ENCODE measurements around the gene ACBD4. TPM values are rescaled to one million over a fixed set of nuclear protein-coding genes. Genes with fewer than 3 reads are reported as not detected.
"Not testable (repeated sequence)": the region's sequence is repeated elsewhere in the genome, so short reads cannot be mapped to it uniquely, and the experiment has no call there.

The ACBD4 gene
- polyA plus RNA-seq, 4 donors = 12.4 to 15.4 (median 13.5) TPM

DNA sequence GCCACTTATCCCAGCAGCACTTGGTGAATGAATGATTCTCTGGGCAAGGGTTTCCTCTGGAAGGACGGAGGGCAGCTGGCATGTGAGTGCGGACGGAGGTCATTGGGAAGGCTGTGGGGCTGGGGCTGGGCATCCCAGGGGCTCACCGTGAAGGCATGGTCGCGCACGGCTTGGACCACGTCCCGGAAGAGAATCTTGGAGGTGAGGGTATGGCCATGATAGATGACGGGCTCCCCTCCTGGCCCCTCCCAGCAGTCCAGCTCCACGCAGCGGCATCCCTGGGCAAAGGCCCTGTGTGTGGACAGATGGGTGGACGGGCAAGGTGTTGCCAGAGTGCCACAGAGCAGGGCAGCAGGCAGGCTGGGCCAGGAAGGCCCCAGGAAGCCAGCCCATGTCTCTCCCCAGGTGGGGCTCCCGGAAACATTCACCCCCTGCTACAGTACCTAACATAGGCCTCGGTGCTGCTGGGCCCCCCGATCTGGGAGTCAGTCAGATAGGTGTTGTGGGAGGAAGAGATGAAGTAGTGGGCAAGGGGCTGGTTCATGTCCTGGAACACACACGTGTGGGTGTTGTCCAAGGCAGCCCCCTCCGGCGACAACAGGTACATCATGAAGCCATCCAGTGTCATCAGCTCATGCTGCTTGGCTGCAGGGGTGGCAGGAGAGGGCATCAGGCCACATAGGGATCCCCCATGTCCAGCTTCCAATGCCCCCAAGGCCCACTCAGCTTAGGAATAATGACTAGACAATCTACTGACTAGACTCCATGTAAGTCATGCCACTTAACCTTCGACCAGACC lies 17.4 kb upstream of the ACBD4 start:
- DNase-seq (ENCODE audit: low read depth in 4 of 4, low spot score in 3 of 4) = no peak

DNA sequence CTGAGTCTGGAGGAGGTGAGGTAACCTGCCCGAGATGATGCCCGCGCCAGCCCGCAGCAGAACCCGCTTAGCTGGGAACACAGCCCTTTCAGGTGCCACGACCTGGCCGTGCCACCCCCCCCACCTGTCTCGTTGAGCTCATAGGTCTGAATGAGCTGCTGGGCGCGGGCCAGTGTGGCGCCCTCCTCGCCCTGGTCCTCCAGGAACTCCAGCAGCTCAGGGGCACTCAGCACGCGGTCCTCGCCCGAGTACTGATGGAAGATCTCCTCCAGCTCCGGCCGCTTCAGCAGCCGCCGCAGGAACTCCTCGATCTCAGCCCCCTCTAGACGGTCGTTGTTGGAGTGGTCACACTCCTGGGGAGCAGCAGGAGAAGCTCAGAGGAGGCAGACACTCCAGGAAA lies 16.8 kb upstream of the ACBD4 start:
- no peak for DNase-seq (ENCODE audit: low read depth in 4 of 4, low spot score in 3 of 4)

DNA sequence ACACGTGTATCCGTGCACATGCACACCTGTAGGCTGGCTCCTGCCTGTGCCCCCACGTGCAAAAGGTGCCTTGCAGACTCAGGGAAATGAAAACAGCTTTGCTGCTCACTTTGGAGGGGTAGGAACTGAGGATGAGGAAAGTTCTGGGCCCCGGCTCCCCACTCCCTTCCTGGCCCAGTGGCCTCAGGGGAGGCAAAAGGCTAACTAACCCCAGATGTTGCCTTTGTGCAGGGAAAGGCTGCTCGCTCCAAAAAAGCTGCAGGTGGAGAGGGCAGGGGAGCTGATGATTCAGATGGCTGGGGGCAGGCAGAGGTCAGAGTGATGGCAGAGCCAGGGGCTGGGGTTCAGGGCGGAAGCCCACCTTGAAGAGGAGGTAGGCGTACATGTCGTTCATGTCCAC lies 15.5 kb upstream of the ACBD4 start:
- no peak for DNase-seq (ENCODE audit: low read depth in 4 of 4, low spot score in 3 of 4)

GRCh38 chr17:45120558-45120957 lies 14.9 kb upstream of the ACBD4 start:
- no peak for DNase-seq (ENCODE audit: low read depth in 4 of 4, low spot score in 3 of 4)

GRCh38 chr17:45121055-45121454 lies 14.4 kb upstream of the ACBD4 start:
- DNase-seq (ENCODE audit: low read depth in 4 of 4, low spot score in 3 of 4) = no peak

DNA sequence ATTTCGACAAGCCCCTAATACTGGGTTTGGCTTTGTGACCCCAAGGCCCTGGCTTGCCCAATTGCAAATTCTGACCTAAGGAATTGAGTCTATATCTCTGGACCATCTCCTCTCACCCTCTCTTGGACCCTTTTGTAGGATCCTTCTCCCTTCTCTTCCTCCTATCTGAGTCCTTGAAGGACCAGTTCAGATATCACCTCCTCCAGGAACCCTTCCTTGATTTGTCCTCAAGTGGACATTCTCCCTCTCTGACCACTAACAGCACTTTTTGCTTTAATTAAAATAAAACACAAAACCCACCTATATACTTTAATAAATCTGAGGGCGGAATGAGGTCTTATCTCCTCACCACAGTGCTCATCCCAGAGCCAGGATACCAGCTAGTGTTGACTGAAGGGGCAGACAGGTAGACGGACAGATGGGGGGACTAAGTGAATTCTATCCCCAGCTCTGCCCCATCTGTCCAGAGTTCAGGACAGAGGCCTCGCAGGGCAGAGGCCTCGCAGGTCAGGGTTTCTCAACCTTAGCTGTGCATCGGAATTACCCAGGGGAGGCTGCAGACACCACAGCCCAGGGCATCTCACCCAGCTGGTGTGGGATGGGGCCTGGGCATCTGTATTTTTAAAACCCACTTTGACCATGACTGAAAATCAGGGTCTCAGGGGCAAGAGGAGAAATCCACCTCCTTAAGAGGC lies 12.3 kb upstream of the ACBD4 start:
- DNase-seq (ENCODE audit: low read depth in 4 of 4, low spot score in 3 of 4) = no peak

GRCh38 chr17:45123930-45124796 lies 11.3 kb upstream of the ACBD4 start:
- DNase-seq (ENCODE audit: low read depth in 4 of 4, low spot score in 3 of 4) = no peak

DNA sequence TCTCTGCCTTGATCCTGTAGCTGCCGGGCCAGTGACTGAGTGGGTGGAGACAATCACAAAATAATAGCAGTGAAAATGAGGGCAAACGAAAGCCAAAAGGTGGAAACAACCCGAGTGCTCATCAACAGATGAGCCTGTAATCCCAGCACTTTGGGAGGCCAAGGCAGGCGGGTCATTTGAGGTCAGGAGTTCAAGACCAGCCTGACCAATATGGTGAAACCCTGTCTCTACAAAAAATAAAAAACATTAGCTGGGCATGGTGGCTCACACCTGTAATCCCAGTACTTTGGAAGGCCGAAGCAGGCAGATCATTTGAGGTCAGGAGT lies 10.7 kb upstream of the ACBD4 start:
- not testable (repeated sequence) for DNase-seq (ENCODE audit: low read depth in 4 of 4, low spot score in 3 of 4)

- no peak for DNase-seq (ENCODE audit: low read depth in 4 of 4, low spot score in 3 of 4)
Observed at GRCh38 chr17:45125509-45125908, 10.0 kb upstream of the ACBD4 start.

- no peak for DNase-seq (ENCODE audit: low read depth in 4 of 4, low spot score in 3 of 4)
Observed at GRCh38 chr17:45127207-45127547, 8.3 kb upstream of the ACBD4 start.

DNA sequence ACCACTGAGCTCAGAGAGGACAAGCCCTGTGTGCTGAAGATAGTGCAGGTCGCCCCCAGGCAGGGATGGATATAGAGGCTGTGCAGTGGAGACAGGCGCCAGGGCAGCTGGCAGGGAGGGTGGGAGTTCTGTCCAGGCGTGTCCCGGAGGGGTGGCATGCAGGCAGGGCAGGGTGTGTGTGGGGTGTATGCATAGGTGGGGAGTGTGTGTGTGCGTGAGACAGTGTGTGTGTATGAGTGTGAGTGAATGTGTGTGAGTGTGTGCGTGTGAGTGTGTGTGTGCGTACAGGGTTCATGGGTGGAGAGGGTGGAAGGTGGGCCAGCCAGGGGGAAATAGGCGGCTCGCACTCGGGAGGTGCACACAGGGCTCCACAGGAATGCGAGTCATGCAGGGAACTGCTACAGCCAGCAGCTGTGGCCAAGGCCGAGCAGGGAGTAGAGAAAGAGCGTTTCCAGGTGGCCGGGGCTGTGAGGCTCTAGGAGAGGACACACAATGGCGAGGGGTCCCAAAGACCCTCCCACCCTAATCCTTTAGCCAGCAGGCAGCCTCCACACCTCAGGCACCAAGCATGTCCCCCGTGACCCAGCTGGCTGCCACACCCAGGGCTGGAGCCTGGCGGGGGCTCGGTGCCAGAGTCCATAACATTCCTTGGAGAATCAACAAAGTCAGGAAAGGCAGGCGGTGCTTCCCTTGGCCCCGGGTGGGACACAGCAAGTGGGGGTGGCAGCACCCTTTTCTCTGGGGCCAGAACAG lies 7.8 kb upstream of the ACBD4 start:
- DNase-seq (ENCODE audit: low read depth in 4 of 4, low spot score in 3 of 4) = no peak

GRCh38 chr17:45128331-45128730 lies 7.2 kb upstream of the ACBD4 start:
- no peak for DNase-seq (ENCODE audit: low read depth in 4 of 4, low spot score in 3 of 4)

- no peak for DNase-seq (ENCODE audit: low read depth in 4 of 4, low spot score in 3 of 4)
Observed at GRCh38 chr17:45128989-45129388, 6.5 kb upstream of the ACBD4 start.

GRCh38 chr17:45129426-45129939 lies 6.0 kb upstream of the ACBD4 start:
- DNase-seq (ENCODE audit: low read depth in 4 of 4, low spot score in 3 of 4) = no peak

DNA sequence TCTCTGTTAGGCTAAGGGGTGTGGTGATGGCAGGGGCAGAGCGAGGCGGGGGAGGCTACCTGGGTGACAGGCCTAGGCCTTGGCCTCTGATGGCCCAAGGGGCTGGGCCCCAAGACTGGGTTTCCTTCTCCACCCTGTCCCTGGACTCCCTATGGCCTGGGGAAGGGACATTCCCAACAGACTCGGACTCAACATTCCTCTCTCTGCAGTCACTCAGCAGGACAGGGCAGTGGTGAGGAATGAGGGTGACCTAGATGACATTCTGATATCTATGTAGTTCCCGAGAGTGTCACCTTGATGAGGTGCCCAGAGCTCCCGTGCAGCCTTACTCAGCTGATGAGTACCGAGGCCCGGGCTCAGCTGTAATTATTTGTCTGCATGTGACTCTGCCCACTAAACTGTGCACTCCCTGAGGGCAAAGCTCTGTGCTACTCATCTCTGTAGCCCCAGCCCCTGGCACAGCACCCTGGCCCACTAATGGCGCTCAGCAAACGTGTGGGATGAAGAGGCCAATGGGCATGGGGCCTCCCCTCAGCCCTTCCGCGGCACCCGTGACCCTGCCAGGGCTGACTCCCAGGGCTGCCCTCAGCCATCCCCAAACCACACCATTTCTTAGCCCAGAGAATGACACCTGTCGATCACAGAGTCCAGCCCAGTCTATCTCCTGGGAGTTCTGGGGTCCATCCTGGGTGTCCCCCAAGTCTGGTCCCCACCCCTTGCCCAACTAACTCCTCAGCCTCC lies 5.4 kb upstream of the ACBD4 start:
- no peak for DNase-seq (ENCODE audit: low read depth in 4 of 4, low spot score in 3 of 4)

DNA sequence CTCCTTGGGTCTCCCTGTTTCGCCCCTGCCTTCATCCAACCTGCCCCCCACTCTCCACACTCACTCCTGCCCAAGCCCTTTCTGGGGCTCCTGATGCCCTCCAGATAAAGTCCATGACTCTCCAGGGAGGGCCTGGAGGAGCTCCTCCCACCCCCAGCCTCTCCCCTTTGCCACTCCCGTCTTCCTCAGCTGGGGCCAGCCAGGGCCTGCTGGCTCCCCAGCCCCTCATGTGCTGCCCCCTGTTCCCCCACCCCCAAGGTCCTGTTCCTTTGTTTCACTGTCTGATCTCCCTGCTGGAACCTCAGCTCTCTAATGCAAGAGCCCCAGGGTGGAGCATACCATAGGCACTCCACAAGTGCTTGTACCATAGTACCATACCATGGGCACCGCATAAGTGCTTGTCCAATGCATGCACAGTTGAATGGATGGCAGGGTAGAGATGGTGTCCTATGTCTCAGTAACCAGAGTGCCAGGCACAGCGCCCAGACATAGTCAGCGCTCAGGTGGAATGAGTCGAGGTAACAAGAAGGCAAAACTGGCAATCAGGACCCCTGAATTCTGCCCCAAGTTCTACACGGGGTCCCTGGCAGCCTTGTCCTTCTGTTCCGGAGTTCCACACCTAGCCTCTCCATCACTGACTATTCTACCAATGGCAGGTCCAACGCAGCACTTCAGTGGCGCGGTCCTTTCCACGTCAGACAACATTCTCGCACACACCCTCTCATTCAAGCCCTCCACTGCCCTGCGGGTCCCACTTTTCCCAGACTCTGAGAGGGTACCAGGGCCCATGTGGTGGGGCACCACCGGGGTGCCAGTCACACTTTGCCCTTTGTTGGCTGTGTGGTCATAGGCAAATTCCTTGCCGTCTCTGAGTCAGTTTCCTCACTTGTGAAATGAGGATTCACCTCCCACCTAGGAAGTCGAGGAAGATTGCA lies 4.5 kb upstream of the ACBD4 start:
- DNase-seq (ENCODE audit: low read depth in 4 of 4, low spot score in 3 of 4) = no peak

DNA sequence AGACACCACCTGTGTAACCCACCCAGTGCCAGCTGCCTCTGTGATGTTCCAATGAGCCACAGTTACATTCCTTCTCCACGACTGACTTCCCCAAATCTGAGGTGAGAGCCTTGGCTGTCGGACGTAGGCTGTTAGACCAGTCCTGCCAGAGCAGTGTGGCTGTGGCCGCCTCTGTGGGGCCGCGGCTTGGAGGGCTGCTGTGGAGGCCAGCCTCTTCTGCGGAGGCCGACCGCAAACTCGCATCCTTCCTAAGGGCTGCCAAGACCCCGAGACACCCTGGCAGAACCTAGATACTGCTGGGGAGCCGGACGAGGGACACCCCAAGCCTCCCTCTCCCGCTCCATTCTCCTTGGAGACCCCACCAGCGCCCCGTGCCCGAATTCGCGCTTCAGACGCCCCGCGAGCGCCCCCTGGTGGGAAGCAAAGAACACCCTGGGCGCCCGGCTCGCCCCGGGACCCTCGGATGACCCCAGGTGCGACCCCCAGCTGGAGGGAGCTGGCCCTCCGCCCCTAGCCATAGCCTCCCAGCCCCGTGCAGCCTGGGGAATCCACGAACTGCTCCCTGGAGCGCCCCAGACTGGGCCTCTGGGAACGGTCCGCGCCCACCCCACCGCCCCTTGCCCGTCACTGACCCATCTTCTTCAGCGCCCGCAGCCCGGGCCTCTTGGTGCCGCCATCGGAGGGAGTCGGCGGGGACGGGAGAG lies 3.7 kb upstream of the ACBD4 start:
- DNase-seq (ENCODE audit: low read depth in 4 of 4, low spot score in 3 of 4) = no peak

GRCh38 chr17:45132320-45132571 lies 3.2 kb upstream of the ACBD4 start, which contains the start of gene PLCD3:
Gene PLCD3, minus strand, starts transcription at chr17:45132515. Its CDS starts 105 bp downstream, at chr17:45132410.
- DNase-seq (ENCODE audit: low read depth in 4 of 4, low spot score in 3 of 4) = no peak

Data from right renal pelvis (tissue), 4 donors.